Stimulated activated CD8-positive, alpha-beta memory T cell treated with anti-CD3 and anti-CD28 coated beads, Interleukin-4, amount 100 ng/mL, for 24 hours (primary cell): ENCODE measurements around the gene SF3A1.

Source experiments
- DNase-seq: peaks from one replicate; pipeline ENCODE4 v3.0.0-alpha.2; 2020; ENCODE audit warnings: low read depth

SF3A1 gene

GRCh38 chr22:30301995-30302809 lies 54.5 kb downstream of the SF3A1 start:
- DNase-seq: no peak

GRCh38 chr22:30299322-30299721 lies 57.4 kb downstream of the SF3A1 start:
- DNase-seq: no peak

GRCh38 chr22:30297991-30298701 lies 58.5 kb downstream of the SF3A1 start:
- no peak for DNase-seq

GRCh38 chr22:30297276-30297990 lies 59.3 kb downstream of the SF3A1 start:
- no peak for DNase-seq

- DNase-seq: no peak
Observed at GRCh38 chr22:30296833-30297232, 59.9 kb downstream of the SF3A1 start.

- DNase-seq: no peak
Observed at GRCh38 chr22:30296324-30296723, 60.4 kb downstream of the SF3A1 start.

GRCh38 chr22:30295576-30295975 lies 61.1 kb downstream of the SF3A1 start:
- DNase-seq: no peak

- DNase-seq: no peak
Observed at GRCh38 chr22:30294830-30295229, 61.9 kb downstream of the SF3A1 start.

- DNase-seq: no peak
Observed at GRCh38 chr22:30294066-30294465, 62.6 kb downstream of the SF3A1 start.

GRCh38 chr22:30293026-30293425 lies 63.7 kb downstream of the SF3A1 start:
- DNase-seq: no peak

GRCh38 chr22:30292069-30292970 lies 64.4 kb downstream of the SF3A1 start:
- no peak for DNase-seq

- DNase-seq: no peak
Observed at GRCh38 chr22:30291058-30291892, 65.4 kb downstream of the SF3A1 start.

- DNase-seq: no peak
Observed at GRCh38 chr22:30290342-30291057, 66.2 kb downstream of the SF3A1 start.

GRCh38 chr22:30289980-30290313 lies 66.7 kb downstream of the SF3A1 start:
- no peak for DNase-seq

- peak; percentile 82 for DNase-seq
Observed at GRCh38 chr22:30289141-30289979, 67.3 kb downstream of the SF3A1 start, which contains the start of gene CASTOR1. TSS of gene CASTOR1 (minus strand) at chr22:30289505. CDS start at chr22:30289497, 8 bp downstream.

GRCh38 chr22:30288419-30289140 lies 68.1 kb downstream of the SF3A1 start:
- no peak for DNase-seq

GRCh38 chr22:30287648-30288418 lies 68.9 kb downstream of the SF3A1 start:
- DNase-seq: peak; percentile 86
